GM12878 (cell line): ENCODE measurements around the gene TMEM89. TPM values are rescaled to one million over a fixed set of nuclear protein-coding genes. Genes with fewer than 3 reads are reported as not detected.

Source experiments
- ATAC-seq: fragments of 200-7000 bp; cut with Tn5 transposase; 3 replicates; pipeline ENCODE4 v1.9.1; 2020; ENCODE audit warnings: mild to moderate bottlenecking, moderate library complexity
- BruUV-seq: library from RNA; stranded (reverse); fragments of 400-500 nt; replicated peaks from 2 replicates; lab custom pipeline; 2021; lab: Mats Ljungman, UMichigan
- CTCF ChIA-PET: fragments of 300-600 bp; sonication (Branson Sonifier 250); formaldehyde crosslinking; extraction: SDS; loops from one replicate; lab custom pipeline; 2021; ENCODE audit warnings: inconsistent platforms; lab: Yijun Ruan, JAX
- POLR2A ChIA-PET: fragments of 350-600 bp; formaldehyde crosslinking; extraction: SDS; loops from one replicate; lab custom pipeline; 2021; ENCODE audit warnings: inconsistent platforms; lab: Charles Lee
- RAD21 ChIA-PET: fragments of 300-600 bp; sonication (Branson Sonifier 250); formaldehyde crosslinking; loops from one replicate; lab custom pipeline; 2023; ENCODE audit warnings: antibody characterized with exemption; ENCODE audit not compliant: unreplicated experiment; lab: Charles Lee
- SMC1A ChIA-PET: fragments of 300-600 bp; sonication (Branson Sonifier 250); formaldehyde crosslinking; loops from one replicate; lab custom pipeline; 2023; ENCODE audit not compliant: unreplicated experiment, uncharacterized antibody; lab: Charles Lee
- DNase-seq: peaks from one replicate; pipeline ENCODE4 v3.0.0-alpha.2; 2011; ENCODE audit warnings: low read depth, low spot score
- FAIRE-seq: peaks from 3 replicates; lab custom pipeline; 2011; peaks lifted over from hg19 to GRCh38; lab: Jason Lieb, UNC
- H2AFZ ChIP-seq: 2 replicates; pipeline ENCODE4 v1.6.0; 2011; ENCODE audit warnings: low read depth, low read length, control low read depth; ENCODE audit not compliant: control insufficient read depth
- H3K27ac ChIP-seq: 2 replicates; pipeline ENCODE4 v1.5.1; 2011; ENCODE audit warnings: control low read depth; ENCODE audit not compliant: control insufficient read depth, insufficient read depth
- H3K27me3 ChIP-seq, 2 experiments: replicated peaks in 1 of 2; 2 replicates each; pipeline versions ENCODE4 v1.6.0 to v1.6.1; 2011; ENCODE audit warnings: low read length in 1 of 2; ENCODE audit not compliant: control insufficient read depth in 2 of 2, insufficient read depth in 2 of 2
- H3K36me3 ChIP-seq, 2 experiments: 2 replicates each; pipeline ENCODE4 v1.5.1; 2011; ENCODE audit warnings: low read length in 1 of 2; ENCODE audit not compliant: control insufficient read depth in 2 of 2, insufficient read depth in 2 of 2
- H3K4me1 ChIP-seq: 2 replicates; pipeline ENCODE4 v1.6.1; 2011; ENCODE audit warnings: mild to moderate bottlenecking, low read length, moderate library complexity, mixed read lengths; ENCODE audit not compliant: control insufficient read depth, insufficient read depth
- H3K4me2 ChIP-seq: 2 replicates; pipeline ENCODE4 v1.6.0; 2011; ENCODE audit warnings: control low read depth; ENCODE audit not compliant: control insufficient read depth, insufficient read depth
- H3K4me3 ChIP-seq: fragments of 200-600 bp; sonication (generic); 2 replicates; pipeline ENCODE4 v1.5.1; 2016
- H3K79me2 ChIP-seq: 2 replicates; pipeline ENCODE4 v1.6.0; 2011; ENCODE audit warnings: low read length; ENCODE audit not compliant: control insufficient read depth, insufficient read depth
- H3K9ac ChIP-seq: 2 replicates; pipeline ENCODE4 v1.8.0; 2011; ENCODE audit warnings: low read length, control low read depth, mixed read lengths; ENCODE audit not compliant: control insufficient read depth, insufficient read depth
- H3K9me3 ChIP-seq: replicated peaks from 3 replicates; pipeline ENCODE4 v1.5.1; 2011; ENCODE audit warnings: mild to moderate bottlenecking, low read length; ENCODE audit not compliant: control insufficient read depth, insufficient read depth
- H4K20me1 ChIP-seq: 2 replicates; pipeline ENCODE4 v1.6.0; 2011; ENCODE audit not compliant: control insufficient read depth, insufficient read depth
- BACH1 ChIP-seq: fragments of 450-650 bp; IDR thresholded peaks from 2 replicates; pipeline ENCODE4 v1.6.1; 2017; ENCODE audit warnings: mild to moderate bottlenecking, borderline replicate concordance
- CHD4 ChIP-seq: fragments of 200-600 bp; sonication (generic); IDR thresholded peaks from 2 replicates; pipeline ENCODE4 v1.6.1; 2016; ENCODE audit warnings: mild to moderate bottlenecking
- DPF2 ChIP-seq: fragments of 450-650 bp; IDR thresholded peaks from 2 replicates; pipeline ENCODE4 v1.6.1; 2017; ENCODE audit warnings: mild to moderate bottlenecking
- FOXM1 ChIP-seq: IDR thresholded peaks from 2 replicates; pipeline ENCODE4 v1.6.1; 2012; ENCODE audit warnings: low read depth, mild to moderate bottlenecking, inconsistent platforms, low read length, moderate library complexity
- GABPA ChIP-seq: IDR thresholded peaks from 2 replicates; pipeline ENCODE4 v1.6.1; 2014; ENCODE audit warnings: antibody characterized with exemption, low read depth, mild to moderate bottlenecking, inconsistent platforms
- GATAD2B ChIP-seq: fragments of 450-650 bp; conservative IDR thresholded peaks from 2 replicates; pipeline ENCODE4 v1.6.1; 2017; ENCODE audit warnings: low read depth, mild to moderate bottlenecking, moderate library complexity
- HDGF ChIP-seq: fragments of 450-650 bp; IDR thresholded peaks from 2 replicates; pipeline ENCODE4 v1.6.1; 2016; ENCODE audit warnings: antibody characterized with exemption
- MXI1 ChIP-seq: fragments of 150-350 bp; IDR thresholded peaks from 2 replicates; pipeline ENCODE4 v1.6.1; 2011; ENCODE audit warnings: low read depth, mild to moderate bottlenecking, inconsistent platforms, low read length, improper control_type of control experiment
- NR2F1 ChIP-seq: fragments of 450-650 bp; conservative IDR thresholded peaks from 2 replicates; pipeline ENCODE4 v1.6.1; 2017; ENCODE audit warnings: mild to moderate bottlenecking
- PML ChIP-seq: IDR thresholded peaks from 2 replicates; pipeline ENCODE4 v1.6.1; 2012; ENCODE audit warnings: low read length, inconsistent platforms
- POLR2AphosphoS5 ChIP-seq: IDR thresholded peaks from 2 replicates; pipeline ENCODE4 v1.6.1; 2011; ENCODE audit warnings: mild to moderate bottlenecking, low read length, inconsistent platforms
- SMAD5 ChIP-seq: IDR thresholded peaks from 2 replicates; pipeline ENCODE4 v1.6.1; 2016; ENCODE audit warnings: antibody characterized with exemption, low read depth
- SP1 ChIP-seq: IDR thresholded peaks from one replicate; pipeline ENCODE4 v1.6.1; 2011; ENCODE audit warnings: low read depth, low read length
- SREBF1 ChIP-seq: IDR thresholded peaks from 2 replicates; pipeline ENCODE4 v1.6.1; 2012; ENCODE audit warnings: mild to moderate bottlenecking, low read length
- TARDBP ChIP-seq: IDR thresholded peaks from 2 replicates; pipeline ENCODE4 v1.6.1; 2016; ENCODE audit warnings: borderline replicate concordance
- ZZZ3 ChIP-seq: IDR thresholded peaks from 2 replicates; pipeline ENCODE4 v1.6.1; 2011; ENCODE audit warnings: low read depth; ENCODE audit not compliant: control insufficient read depth, insufficient read length
- WGBS: methylation state at CpG from one replicate; pipeline ENCODE4 v1.1.6; 2016; ENCODE audit warnings: low lambda C conversion rate; ENCODE audit not compliant: insufficient replicate concordance, insufficient coverage; ENCODE audit errors: missing lambda C conversion rate; 5-methylcytosine and 5-hydroxymethylcytosine counted together
- in situ Hi-C: fragments of 300-500 bp; cut with MboI; formaldehyde crosslinking; loops from 9 replicates; pipeline ENCODE4 v1.14.3; 2018; ENCODE audit warnings: mixed read lengths
- intact Hi-C: fragments of 100-400 bp; cut with micrococcal nuclease; formaldehyde crosslinking; loops from one replicate; pipeline ENCODE4 v1.14.2; 2022; ENCODE audit not compliant: unreplicated experiment
- polyA plus RNA-seq, 11 experiments: library from polyadenylated mRNA; depleted of rRNA in 4 of 11; unstranded in 6 of 11; stranded (reverse) in 5 of 11; fragments of >200 nt; fragmentation: Nextera tagmentation in 4 of 11; fragmentation: Illumina TruSeq in 1 of 11; extraction: Ambion mirVana in 4 of 11; extraction: Trizol in 1 of 11; gene quantifications; 1 replicate in 1 of 11; 2 replicates in 10 of 11; pipeline versions ENCODE4 v1.2.1 to v1.2.3, GENCODE V29; 2011 to 2016; ENCODE audit warnings: inconsistent platforms in 2 of 11, missing spikeins in 2 of 11, low read depth in 1 of 11
- total RNA-seq, 4 experiments: library from RNA; depleted of rRNA in 3 of 4; stranded (reverse); fragments of >200 nt in 3 of 4; fragmentation: Illumina TruSeq in 1 of 4; extraction: Trizol in 1 of 4; gene quantifications; 2 replicates each; pipeline versions ENCODE4 v1.2.1 to v1.2.3, GENCODE V29; 2013 to 2021
- TF ChIP-seq, protein P1 (sequence below): fragments of 450-650 bp; IDR thresholded peaks from 2 replicates; pipeline ENCODE4 v1.6.1; 2017; ENCODE audit warnings: low read depth, mild to moderate bottlenecking, moderate library complexity

The TMEM89 gene
- total and polyA plus RNA-seq, 10 of the 15 experiments (the other 5 are each of a cell fraction or from before 2014, with no cell fraction given), result not detected

DNA sequence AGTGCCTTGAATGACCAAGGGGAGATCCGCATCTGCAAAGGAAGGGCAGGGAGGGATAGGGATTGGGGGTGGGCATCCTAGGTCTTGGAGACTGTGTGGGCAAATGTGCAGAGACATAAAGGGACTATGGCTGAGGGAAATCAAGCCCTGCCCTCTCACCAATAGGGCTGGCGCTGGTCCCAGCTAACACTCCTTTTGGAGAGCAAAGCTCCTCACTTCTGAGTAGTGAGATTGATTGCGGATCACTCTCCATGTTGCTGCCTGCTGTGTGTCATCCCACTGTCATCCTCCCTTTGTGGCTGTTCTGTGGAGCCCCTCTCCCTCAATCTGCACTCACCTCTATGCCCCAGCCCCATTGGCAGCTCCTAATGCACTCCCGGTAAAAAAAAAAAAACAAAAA is 43.4 kb upstream of the TMEM89 start:
- SMC1A ChIA-PET, result no interaction called here
- Histone ChIP-seq H3K27ac (no peak overlapping the region), H3K4me2 (no peak overlapping the region), H2AFZ (no peak overlapping the region), H3K27me3 (peaks cover 0 to 3% of the 10 kb centered on the region in 2 experiments; a peak in 1 of 4 replicates), H3K36me3 (no peaks in the 10 kb centered on the region), H3K4me1 (peaks cover 9% of the 10 kb centered on the region), H3K9ac (no peak overlapping the region), H3K79me2 (no peaks in the 10 kb centered on the region), H3K4me3 (no peak overlapping the region), H3K9me3 (no peaks in the 10 kb centered on the region; the same call in 1 of the 3 replicates), H4K20me1 (no peaks in the 10 kb centered on the region)
- POLR2A ChIA-PET, result interaction anchor here (0.7 to 1.3 kb wide), 3 partner anchors 109 to 1148 kb away, joined by 3 to 4 read pairs (median 3); partner anchors contain the start of genes PFKFB4 and WDR6
- FAIRE-seq, result no peak
- BruUV-seq, result no TSS peak
- 98% methylated on average over 4 of the region's 4 CpGs for WGBS
- TF ChIP-seq POLR2AphosphoS5 (no peak), SMAD5 (no peak), SP1 (no peak), BACH1 (no peak), PML (no peak), ZZZ3 (no peak), DPF2 (no peak), SREBF1 (no peak), CHD4 (no peak), HDGF (no peak), GATAD2B (no peak), GABPA (no peak), TARDBP (no peak), NR2F1 (no peak), MXI1 (no peak), FOXM1 (no peak)
- TF ChIP-seq, protein P1, sequence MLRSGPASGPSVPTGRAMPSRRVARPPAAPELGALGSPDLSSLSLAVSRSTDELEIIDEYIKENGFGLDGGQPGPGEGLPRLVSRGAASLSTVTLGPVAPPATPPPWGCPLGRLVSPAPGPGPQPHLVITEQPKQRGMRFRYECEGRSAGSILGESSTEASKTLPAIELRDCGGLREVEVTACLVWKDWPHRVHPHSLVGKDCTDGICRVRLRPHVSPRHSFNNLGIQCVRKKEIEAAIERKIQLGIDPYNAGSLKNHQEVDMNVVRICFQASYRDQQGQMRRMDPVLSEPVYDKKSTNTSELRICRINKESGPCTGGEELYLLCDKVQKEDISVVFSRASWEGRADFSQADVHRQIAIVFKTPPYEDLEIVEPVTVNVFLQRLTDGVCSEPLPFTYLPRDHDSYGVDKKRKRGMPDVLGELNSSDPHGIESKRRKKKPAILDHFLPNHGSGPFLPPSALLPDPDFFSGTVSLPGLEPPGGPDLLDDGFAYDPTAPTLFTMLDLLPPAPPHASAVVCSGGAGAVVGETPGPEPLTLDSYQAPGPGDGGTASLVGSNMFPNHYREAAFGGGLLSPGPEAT, result no peak
- intact Hi-C loops (no loop called here), in situ Hi-C loops (no loop called here)
- ATAC-seq, result no peak
- CTCF ChIA-PET, result interaction anchor here (1.1 to 2.2 kb wide), 4 partner anchors 13 to 51 kb away, joined by 3 to 6 read pairs (median 4); no protein-coding TSS in a partner anchor
- no peak for DNase-seq
- RAD21 ChIA-PET, result no interaction called here
